Measurements from ENCODE around the gene TMEM170B.

The TMEM170B gene

GRCh38 chr6:11607383-11607782 is 69.8 kb downstream of the TMEM170B start:
- no peak for TF ChIP-seq CTCF (IDR thresholded peaks at IDR 0.05; ENCODE audit: low read length)
- no peak for TF ChIP-seq EZH2 (IDR thresholded peaks at IDR 0.05; ENCODE audit: borderline replicate concordance, low read length)

GRCh38 chr6:11608600-11609323 is 71.2 kb downstream of the TMEM170B start:
- H4K20me1 ChIP-seq (ENCODE audit: insufficient read depth, low read length) = no peaks in the 10 kb centered on the region
- H3K4me3 ChIP-seq (ENCODE audit: low read depth, low read length, poor library complexity, severe bottlenecking) = no peak overlapping the region
- no peaks in the 10 kb centered on the region for H3K9me3 ChIP-seq (ENCODE audit: low read length)
- H3K27ac ChIP-seq (ENCODE audit: low read depth, low read length, poor library complexity, severe bottlenecking) = no peak overlapping the region
- no peaks in the 10 kb centered on the region for H3K79me2 ChIP-seq (ENCODE audit: insufficient read depth, low read length)
- H2AFZ ChIP-seq (ENCODE audit: low read length) = no peak overlapping the region
- no peaks in the 10 kb centered on the region for H3K36me3 ChIP-seq (ENCODE audit: insufficient read depth, low read length)
- H3K4me2 ChIP-seq (ENCODE audit: low read length) = no peak overlapping the region
- TF ChIP-seq CTCF (IDR thresholded peaks at IDR 0.05; ENCODE audit: low read length) = no peak
- no peak for TF ChIP-seq EZH2 (IDR thresholded peaks at IDR 0.05; ENCODE audit: borderline replicate concordance, low read length)
- no peak overlapping the region for H3K9ac ChIP-seq (ENCODE audit: low read length)
- no peaks in the 10 kb centered on the region for H3K9me2 ChIP-seq (ENCODE audit: low read depth, low read length)
- no peaks in the 10 kb centered on the region for H3F3A ChIP-seq (ENCODE audit: insufficient read depth, low read length)
- H3K4me1 ChIP-seq (ENCODE audit: insufficient read depth, low read length, severe bottlenecking) = no peaks in the 10 kb centered on the region
- H3K27me3 ChIP-seq (ENCODE audit: insufficient read depth, low read length) = no peaks in the 10 kb centered on the region; the same call in 1 of the 2 replicates

More at GRCh38 chr6:11607383-11607782, 69.8 kb downstream of the TMEM170B start:
- Histone ChIP-seq H3F3A (ENCODE audit: insufficient read depth, low read length) (no peaks in the 10 kb centered on the region), H3K79me2 (ENCODE audit: insufficient read depth, low read length) (no peaks in the 10 kb centered on the region), H3K4me1 (ENCODE audit: insufficient read depth, low read length, severe bottlenecking) (no peaks in the 10 kb centered on the region), H3K9me3 (ENCODE audit: low read length) (no peaks in the 10 kb centered on the region), H3K9me2 (ENCODE audit: low read depth, low read length) (no peaks in the 10 kb centered on the region), H3K36me3 (ENCODE audit: insufficient read depth, low read length) (no peaks in the 10 kb centered on the region), H2AFZ (ENCODE audit: low read length) (no peak overlapping the region), H4K20me1 (ENCODE audit: insufficient read depth, low read length) (no peaks in the 10 kb centered on the region), H3K27me3 (ENCODE audit: insufficient read depth, low read length) (no peaks in the 10 kb centered on the region; the same call in 1 of the 2 replicates), H3K4me3 (ENCODE audit: low read depth, low read length, poor library complexity, severe bottlenecking) (no peak overlapping the region), H3K4me2 (ENCODE audit: low read length) (no peak overlapping the region), H3K9ac (ENCODE audit: low read length) (no peak overlapping the region), H3K27ac (ENCODE audit: low read depth, low read length, poor library complexity, severe bottlenecking) (no peak overlapping the region)

- Histone ChIP-seq H3K9me3 (ENCODE audit: low read length) (no peaks in the 10 kb centered on the region), H3F3A (ENCODE audit: insufficient read depth, low read length) (no peaks in the 10 kb centered on the region), H3K4me3 (ENCODE audit: low read depth, low read length, poor library complexity, severe bottlenecking) (no peak overlapping the region), H3K79me2 (ENCODE audit: insufficient read depth, low read length) (no peaks in the 10 kb centered on the region), H3K27ac (ENCODE audit: low read depth, low read length, poor library complexity, severe bottlenecking) (no peak overlapping the region), H2AFZ (ENCODE audit: low read length) (no peak overlapping the region), H3K4me1 (ENCODE audit: insufficient read depth, low read length, severe bottlenecking) (no peaks in the 10 kb centered on the region), H3K27me3 (ENCODE audit: insufficient read depth, low read length) (no peaks in the 10 kb centered on the region; the same call in 1 of the 2 replicates), H3K9me2 (ENCODE audit: low read depth, low read length) (no peaks in the 10 kb centered on the region), H4K20me1 (ENCODE audit: insufficient read depth, low read length) (no peaks in the 10 kb centered on the region), H3K9ac (ENCODE audit: low read length) (no peak overlapping the region), H3K4me2 (ENCODE audit: low read length) (no peak overlapping the region), H3K36me3 (ENCODE audit: insufficient read depth, low read length) (no peaks in the 10 kb centered on the region)
- TF ChIP-seq EZH2 (IDR thresholded peaks at IDR 0.05; ENCODE audit: borderline replicate concordance, low read length) = no peak
- TF ChIP-seq CTCF (IDR thresholded peaks at IDR 0.05; ENCODE audit: low read length) = no peak
These were observed 71.9 kb downstream of the TMEM170B start for GRCh38 chr6:11609324-11610071.

Measured in OCI-LY1 (cell line).